ENCODE results near the gene MPV17.
"Not testable (repeated sequence)": the region's sequence is repeated elsewhere in the genome, so short reads cannot be mapped to it uniquely, and the experiment has no call there.

Gene MPV17

DNA sequence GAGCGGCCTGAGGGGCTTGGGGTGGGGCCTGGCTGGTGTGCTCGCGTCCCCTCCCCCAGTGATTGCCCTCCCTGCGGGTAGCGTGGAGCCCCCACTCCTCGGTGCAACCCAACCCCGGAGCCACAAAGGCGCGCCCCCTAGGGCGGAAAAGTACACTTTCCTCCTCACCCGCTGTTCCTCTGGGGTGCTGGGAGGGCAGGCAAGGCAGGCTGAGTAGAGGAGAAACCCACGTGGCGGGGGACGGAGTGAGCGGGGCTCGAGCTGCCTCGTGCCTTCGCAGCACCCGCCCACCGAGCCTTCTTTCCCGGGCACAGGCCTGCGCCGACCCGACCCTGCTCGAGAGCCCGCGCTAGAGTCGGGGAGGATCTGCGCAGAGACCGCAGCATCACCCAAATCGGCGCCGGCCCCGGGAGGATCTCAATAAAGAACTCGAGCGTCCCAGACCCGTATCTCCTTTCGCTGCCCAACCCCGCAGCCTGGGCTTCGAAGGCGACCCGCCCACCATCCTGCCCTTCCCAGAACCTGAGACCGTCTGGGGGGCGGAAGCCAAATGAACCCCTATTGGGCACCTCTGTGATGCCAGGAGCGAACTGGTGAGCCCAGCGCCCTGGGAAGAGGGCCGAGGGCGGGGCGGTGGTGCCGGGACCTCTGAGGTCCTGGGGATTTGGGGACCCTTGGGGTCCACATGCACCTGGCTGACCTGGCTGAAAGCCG, 16.2 kb downstream of the MPV17 start:
- H3K4me3 ChIP-seq (ENCODE audit: low read length): no peak overlapping the region
- peak; percentile 11 for DNase-seq (ENCODE audit: low read depth)
- peaks cover 37% of the 10 kb centered on the region for H3K27me3 ChIP-seq (replicated peaks; ENCODE audit: control insufficient read depth, insufficient read depth, low read length)

GRCh38 chr2:27306136-27306535, 16.8 kb downstream of the MPV17 start:
- Histone ChIP-seq H3K4me1 (ENCODE audit: control insufficient read depth, insufficient read depth, low read length) (peaks cover 3% of the 10 kb centered on the region), H3K36me3 (ENCODE audit: control insufficient read depth, insufficient read depth, low read length, severe bottlenecking) (peaks cover 6% of the 10 kb centered on the region), H3K9me3 (ENCODE audit: control insufficient read depth, low read length) (peaks cover 6% of the 10 kb centered on the region), H3K4me3 (ENCODE audit: low read length) (no peak overlapping the region), H3K9ac (ENCODE audit: low read length) (no peak overlapping the region), H3K27me3 (replicated peaks; ENCODE audit: control insufficient read depth, insufficient read depth, low read length) (peaks cover 37% of the 10 kb centered on the region)
- DNase-seq (ENCODE audit: low read depth): no peak

More for the DNA sequence above, 16.2 kb downstream of the MPV17 start:
- Histone ChIP-seq H3K9ac (ENCODE audit: low read length) (no peak overlapping the region), H3K36me3 (ENCODE audit: control insufficient read depth, insufficient read depth, low read length, severe bottlenecking) (peaks cover 11% of the 10 kb centered on the region), H3K4me1 (ENCODE audit: control insufficient read depth, insufficient read depth, low read length) (peaks cover 3% of the 10 kb centered on the region), H3K9me3 (ENCODE audit: control insufficient read depth, low read length) (peaks cover 6% of the 10 kb centered on the region)

GRCh38 chr2:27305516-27305915, 17.4 kb downstream of the MPV17 start:
- no peak for DNase-seq (ENCODE audit: low read depth)
- Histone ChIP-seq H3K9ac (ENCODE audit: low read length) (no peak overlapping the region), H3K4me3 (ENCODE audit: low read length) (no peak overlapping the region)

DNA sequence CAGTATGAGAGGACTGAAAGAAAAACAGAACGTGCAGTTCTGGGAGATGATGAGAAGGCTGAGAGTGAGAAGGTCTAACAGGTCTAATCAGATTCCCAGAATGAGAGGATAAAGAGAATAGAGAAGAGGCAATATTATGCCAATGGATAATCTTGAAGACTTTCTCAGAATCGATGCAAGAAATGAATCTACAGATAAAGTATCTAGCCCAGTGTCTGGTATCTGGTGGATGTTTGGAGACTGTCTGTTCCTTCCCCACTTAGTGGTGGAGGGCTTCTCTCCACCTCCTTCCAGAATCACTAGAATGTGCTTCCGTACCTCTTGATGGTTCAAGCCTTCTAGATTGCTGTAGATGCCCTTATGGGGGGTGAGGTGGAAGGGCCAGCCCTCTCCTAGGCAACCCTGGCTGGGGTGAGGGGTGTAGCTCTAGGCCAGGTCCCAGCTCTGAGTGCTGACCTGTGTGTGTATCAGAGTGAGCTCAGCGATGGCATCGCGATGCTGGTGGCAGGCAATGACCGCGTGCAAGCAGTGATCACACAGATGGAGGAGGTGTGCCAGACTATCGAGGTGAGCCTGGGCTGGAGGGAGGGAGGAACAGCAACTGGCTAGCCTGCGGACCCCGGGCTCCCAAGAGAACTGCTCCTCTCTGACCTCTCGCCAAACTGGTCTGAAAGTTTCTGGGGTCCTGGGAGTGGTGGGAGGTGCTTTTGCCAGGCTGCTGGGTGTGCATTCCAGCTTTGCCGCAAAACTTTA, 18.2 kb downstream of the MPV17 start:
- Histone ChIP-seq H3K36me3 (ENCODE audit: control insufficient read depth, insufficient read depth, low read length, severe bottlenecking) (peaks cover 4% of the 10 kb centered on the region), H3K4me3 (ENCODE audit: low read length) (no peak overlapping the region), H3K4me1 (ENCODE audit: control insufficient read depth, insufficient read depth, low read length) (peaks cover 3% of the 10 kb centered on the region), H3K9ac (ENCODE audit: low read length) (no peak overlapping the region), H3K9me3 (ENCODE audit: control insufficient read depth, low read length) (peaks cover 6% of the 10 kb centered on the region), H3K27me3 (replicated peaks; ENCODE audit: control insufficient read depth, insufficient read depth, low read length) (peaks cover 37% of the 10 kb centered on the region)
- DNase-seq (ENCODE audit: low read depth): no peak

More at GRCh38 chr2:27305516-27305915, 17.4 kb downstream of the MPV17 start:
- H3K4me1 ChIP-seq (ENCODE audit: control insufficient read depth, insufficient read depth, low read length): peaks cover 3% of the 10 kb centered on the region
- H3K9me3 ChIP-seq (ENCODE audit: control insufficient read depth, low read length): peaks cover 6% of the 10 kb centered on the region
- peaks cover 37% of the 10 kb centered on the region for H3K27me3 ChIP-seq (replicated peaks; ENCODE audit: control insufficient read depth, insufficient read depth, low read length)
- peaks cover 6% of the 10 kb centered on the region for H3K36me3 ChIP-seq (ENCODE audit: control insufficient read depth, insufficient read depth, low read length, severe bottlenecking)

GRCh38 chr2:27303093-27304025, 19.5 kb downstream of the MPV17 start:
- peaks cover 38% of the 10 kb centered on the region for H3K27me3 ChIP-seq (replicated peaks; ENCODE audit: control insufficient read depth, insufficient read depth, low read length)
- H3K9me3 ChIP-seq (ENCODE audit: control insufficient read depth, low read length): peaks cover 6% of the 10 kb centered on the region
- H3K4me3 ChIP-seq (ENCODE audit: low read length): peak overlapping the region; percentile 67
- H3K4me1 ChIP-seq (ENCODE audit: control insufficient read depth, insufficient read depth, low read length): peaks cover 3% of the 10 kb centered on the region
- DNase-seq (ENCODE audit: low read depth): peak; percentile 94
- no peaks in the 10 kb centered on the region for H3K36me3 ChIP-seq (ENCODE audit: control insufficient read depth, insufficient read depth, low read length, severe bottlenecking)
- H3K9ac ChIP-seq (ENCODE audit: low read length): peak overlapping the region; percentile 56

- H3K4me1 ChIP-seq (ENCODE audit: control insufficient read depth, insufficient read depth, low read length); H3K36me3 ChIP-seq (ENCODE audit: control insufficient read depth, insufficient read depth, low read length, severe bottlenecking); H3K4me3 ChIP-seq (ENCODE audit: low read length); H3K9ac ChIP-seq (ENCODE audit: low read length); DNase-seq (ENCODE audit: low read depth); H3K9me3 ChIP-seq (ENCODE audit: control insufficient read depth, low read length): not testable (repeated sequence)
- peaks cover 15% of the 10 kb centered on the region for H3K27me3 ChIP-seq (replicated peaks; ENCODE audit: control insufficient read depth, insufficient read depth, low read length)
Observed at GRCh38 chr2:27300606-27301005, 22.3 kb downstream of the MPV17 start.

DNA sequence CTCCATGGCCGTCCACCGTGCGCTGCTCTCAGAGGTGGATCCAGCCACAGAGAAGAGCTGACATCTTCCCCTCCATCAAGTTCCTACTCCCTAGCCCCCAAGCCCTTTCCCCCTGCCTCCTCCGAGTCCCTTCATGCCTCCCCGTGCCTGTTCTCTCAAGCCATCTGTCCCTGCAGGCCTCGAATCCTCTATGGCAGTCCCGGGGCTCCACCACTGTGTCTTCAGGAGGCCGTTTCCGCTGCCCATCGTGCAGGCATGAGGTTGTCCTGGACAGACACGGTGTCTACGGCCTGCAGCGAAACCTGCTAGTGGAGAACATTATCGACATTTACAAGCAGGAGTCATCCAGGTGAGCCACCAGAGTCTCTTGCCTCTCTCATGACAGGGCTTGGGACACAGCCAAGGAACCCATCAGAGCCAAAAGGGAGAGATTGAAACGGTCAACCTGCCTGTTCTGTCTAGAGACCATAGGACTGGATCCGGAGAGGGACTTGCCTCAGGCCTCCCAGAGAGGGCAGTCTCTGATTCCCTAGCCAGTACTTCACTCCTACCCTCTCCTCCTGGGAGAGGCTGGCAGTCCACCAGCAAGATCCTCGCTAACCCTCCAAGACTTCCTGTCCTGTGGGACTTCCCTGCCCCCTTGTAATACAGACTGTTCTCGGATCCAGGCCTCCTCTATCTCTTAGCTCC, 24.4 kb downstream of the MPV17 start:
- no peak overlapping the region for H3K4me3 ChIP-seq (ENCODE audit: low read length)
- no peak overlapping the region for H3K9ac ChIP-seq (ENCODE audit: low read length)
- H3K4me1 ChIP-seq (ENCODE audit: control insufficient read depth, insufficient read depth, low read length): peaks cover 1% of the 10 kb centered on the region
- H3K36me3 ChIP-seq (ENCODE audit: control insufficient read depth, insufficient read depth, low read length, severe bottlenecking): no peaks in the 10 kb centered on the region
- no peak for DNase-seq (ENCODE audit: low read depth)
- peaks cover 5% of the 10 kb centered on the region for H3K27me3 ChIP-seq (replicated peaks; ENCODE audit: control insufficient read depth, insufficient read depth, low read length)
- H3K9me3 ChIP-seq (ENCODE audit: control insufficient read depth, low read length): no peaks in the 10 kb centered on the region

- DNase-seq (ENCODE audit: low read depth): no peak
- Histone ChIP-seq H3K4me1 (ENCODE audit: control insufficient read depth, insufficient read depth, low read length) (peaks cover 9% of the 10 kb centered on the region), H3K36me3 (ENCODE audit: control insufficient read depth, insufficient read depth, low read length, severe bottlenecking) (no peaks in the 10 kb centered on the region), H3K9ac (ENCODE audit: low read length) (no peak overlapping the region), H3K9me3 (ENCODE audit: control insufficient read depth, low read length) (no peaks in the 10 kb centered on the region), H3K4me3 (ENCODE audit: low read length) (no peak overlapping the region), H3K27me3 (replicated peaks; ENCODE audit: control insufficient read depth, insufficient read depth, low read length) (peaks cover 5% of the 10 kb centered on the region)
Observed at GRCh38 chr2:27297195-27297594, 25.7 kb downstream of the MPV17 start.

DNA sequence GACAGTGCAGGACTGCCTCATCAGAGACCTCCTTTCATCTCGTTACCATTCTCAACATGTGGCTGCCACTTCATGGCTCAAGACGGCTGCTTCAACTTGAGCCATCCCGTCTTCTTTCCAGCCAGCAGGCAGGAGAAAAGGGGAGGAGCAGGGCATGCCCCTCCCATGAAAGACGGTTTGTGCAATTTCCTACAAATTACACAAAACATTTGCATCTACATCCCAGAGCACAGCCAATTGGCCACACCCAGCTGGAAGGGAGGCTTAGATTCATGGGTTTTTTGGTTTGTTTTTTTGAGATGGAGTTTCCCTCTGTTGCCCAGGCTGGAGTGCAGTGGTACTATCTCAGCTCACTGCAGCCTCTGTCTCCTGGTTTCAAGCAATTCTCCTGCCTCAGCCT, 26.4 kb downstream of the MPV17 start:
- Histone ChIP-seq H3K4me3 (ENCODE audit: low read length) (no peak overlapping the region), H3K27me3 (replicated peaks; ENCODE audit: control insufficient read depth, insufficient read depth, low read length) (peaks cover 5% of the 10 kb centered on the region), H3K9me3 (ENCODE audit: control insufficient read depth, low read length) (no peaks in the 10 kb centered on the region), H3K9ac (ENCODE audit: low read length) (no peak overlapping the region), H3K4me1 (ENCODE audit: control insufficient read depth, insufficient read depth, low read length) (peaks cover 9% of the 10 kb centered on the region), H3K36me3 (ENCODE audit: control insufficient read depth, insufficient read depth, low read length, severe bottlenecking) (no peaks in the 10 kb centered on the region)
- DNase-seq (ENCODE audit: low read depth): peak; percentile 46

- H3K9me3 ChIP-seq (ENCODE audit: control insufficient read depth, low read length): no peaks in the 10 kb centered on the region
- H3K4me3 ChIP-seq (ENCODE audit: low read length): no peak overlapping the region
- H3K9ac ChIP-seq (ENCODE audit: low read length): no peak overlapping the region
- H3K4me1 ChIP-seq (ENCODE audit: control insufficient read depth, insufficient read depth, low read length): peaks cover 9% of the 10 kb centered on the region
- no peaks in the 10 kb centered on the region for H3K36me3 ChIP-seq (ENCODE audit: control insufficient read depth, insufficient read depth, low read length, severe bottlenecking)
- H3K27me3 ChIP-seq (replicated peaks; ENCODE audit: control insufficient read depth, insufficient read depth, low read length): peaks cover 9% of the 10 kb centered on the region
- DNase-seq (ENCODE audit: low read depth): no peak
Observed at GRCh38 chr2:27294928-27295327, 28.0 kb downstream of the MPV17 start.
